Measurements from ENCODE around the gene CYTH2. TPM values are rescaled to one million over a fixed set of nuclear protein-coding genes. Genes with fewer than 3 reads are reported as not detected.
A peak's percentile ranks its signal among the peaks of the same experiment; 100 is the strongest.

Gene CYTH2
- polyA plus RNA-seq, 1 experiment, result 65.8 TPM

- TF ChIP-seq CTCF (IDR thresholded peaks at IDR 0.05; ENCODE audit: insufficient read depth, low read depth, low read length), result no peak
- H3K4me3 ChIP-seq (ENCODE audit: low read depth, low read length), result no peak overlapping the region
- H3K36me3 ChIP-seq (ENCODE audit: control insufficient read depth, insufficient read depth, low read length), result no peaks in the 10 kb centered on the region
- DNase-seq (ENCODE audit: low read depth), result no peak
- ChIA-PET CTCF (interaction anchor here (3.3 to 11.9 kb wide), 2 partner anchors 11 to 95 kb away, joined by 25 to 161 read pairs; no protein-coding TSS in a partner anchor), POLR2A (no interaction called here)
- H3K27me3 ChIP-seq (ENCODE audit: control insufficient read depth, insufficient read depth, low read length), result no peaks in the 10 kb centered on the region; the same call in 1 of the 2 replicates
Measured at GRCh38 chr19:48491793-48492123, 22.6 kb downstream of the CYTH2 start.

- peak; percentile 83 for DNase-seq (ENCODE audit: low read depth)
- H3K27me3 ChIP-seq (ENCODE audit: control insufficient read depth, insufficient read depth, low read length), result peaks cover 4% of the 10 kb centered on the region; the same call in 1 of the 2 replicates
- TF ChIP-seq CTCF (IDR thresholded peaks at IDR 0.05; ENCODE audit: insufficient read depth, low read depth, low read length), result no peak
- peak overlapping the region; percentile 75 for H3K4me3 ChIP-seq (ENCODE audit: low read depth, low read length)
- no peaks in the 10 kb centered on the region for H3K36me3 ChIP-seq (ENCODE audit: control insufficient read depth, insufficient read depth, low read length)
- POLR2A ChIA-PET, result interaction anchor here (0.6 to 0.8 kb wide), 5 partner anchors 21 to 936 kb away, joined by 3 to 4 read pairs (median 3); a partner anchor contains a TSS
- CTCF ChIA-PET, result interaction anchor here (0.9 to 11.9 kb wide), 4 partner anchors 13 to 173 kb away, joined by 3 to 161 read pairs (median 7); partner anchors contain the start of gene KDELR1
Measured at GRCh38 chr19:48492925-48493717, 24.0 kb downstream of the CYTH2 start.

GRCh38 chr19:48493718-48494401 is 24.7 kb downstream of the CYTH2 start:
- no peak for TF ChIP-seq CTCF (IDR thresholded peaks at IDR 0.05; ENCODE audit: insufficient read depth, low read depth, low read length)
- Histone ChIP-seq H3K4me3 (ENCODE audit: low read depth, low read length) (peak overlapping the region; percentile 75), H3K27me3 (ENCODE audit: control insufficient read depth, insufficient read depth, low read length) (peaks cover 5% of the 10 kb centered on the region; the same call in 1 of the 2 replicates), H3K36me3 (ENCODE audit: control insufficient read depth, insufficient read depth, low read length) (no peaks in the 10 kb centered on the region)
- no peak for DNase-seq (ENCODE audit: low read depth)
- POLR2A ChIA-PET, result interaction anchor here (0.6 to 0.8 kb wide), 3 partner anchors 20 to 172 kb away, joined by 3 to 4 read pairs (median 3); a partner anchor contains a TSS
- CTCF ChIA-PET, result interaction anchor here (0.9 to 11.9 kb wide), 4 partner anchors 12 to 174 kb away, joined by 3 to 161 read pairs (median 7); partner anchors contain the start of gene KDELR1

- H3K36me3 ChIP-seq (ENCODE audit: control insufficient read depth, insufficient read depth, low read length), result no peaks in the 10 kb centered on the region
- peaks cover 10% of the 10 kb centered on the region for H3K27me3 ChIP-seq (ENCODE audit: control insufficient read depth, insufficient read depth, low read length)
- no peak for DNase-seq (ENCODE audit: low read depth)
- TF ChIP-seq CTCF (IDR thresholded peaks at IDR 0.05; ENCODE audit: insufficient read depth, low read depth, low read length), result no peak
- H3K4me3 ChIP-seq (ENCODE audit: low read depth, low read length), result no peak overlapping the region
- CTCF ChIA-PET, result interaction anchor here (1.0 to 11.9 kb wide), 4 partner anchors 11 to 113 kb away, joined by 3 to 161 read pairs (median 5); no protein-coding TSS in a partner anchor
- POLR2A ChIA-PET, result no interaction called here
Measured at GRCh38 chr19:48495396-48495795, 26.2 kb downstream of the CYTH2 start.
